NB4 (cell line): ENCODE results near the gene ANKRD22.

Experiments used
- DNase-seq: peaks from one replicate; pipeline ENCODE4 v3.0.0; 2010; ENCODE audit warnings: low read depth
- H3K4me3 ChIP-seq: one replicate; pipeline ENCODE4 v1.5.1; 2011; ENCODE audit warnings: mild to moderate bottlenecking, low read depth, low read length, moderate library complexity
- MYC ChIP-seq: IDR thresholded peaks from 2 replicates; pipeline ENCODE4 v1.6.1; 2011; ENCODE audit warnings: low read depth, low read length
- POLR2A ChIP-seq: IDR thresholded peaks from 2 replicates; pipeline ENCODE4 v1.6.1; 2011; ENCODE audit warnings: mild to moderate bottlenecking; ENCODE audit not compliant: insufficient read length; ENCODE audit errors: extremely low read depth
- TF ChIP-seq, protein P1 (sequence below): IDR thresholded peaks from 2 replicates; pipeline ENCODE4 v1.6.1; 2011; ENCODE audit warnings: low read depth, low read length
- TF ChIP-seq, protein P2 (sequence below): IDR thresholded peaks from one replicate; pipeline ENCODE4 v1.5.1; 2012; ENCODE audit warnings: low read depth, low read length

ANKRD22 gene

DNA sequence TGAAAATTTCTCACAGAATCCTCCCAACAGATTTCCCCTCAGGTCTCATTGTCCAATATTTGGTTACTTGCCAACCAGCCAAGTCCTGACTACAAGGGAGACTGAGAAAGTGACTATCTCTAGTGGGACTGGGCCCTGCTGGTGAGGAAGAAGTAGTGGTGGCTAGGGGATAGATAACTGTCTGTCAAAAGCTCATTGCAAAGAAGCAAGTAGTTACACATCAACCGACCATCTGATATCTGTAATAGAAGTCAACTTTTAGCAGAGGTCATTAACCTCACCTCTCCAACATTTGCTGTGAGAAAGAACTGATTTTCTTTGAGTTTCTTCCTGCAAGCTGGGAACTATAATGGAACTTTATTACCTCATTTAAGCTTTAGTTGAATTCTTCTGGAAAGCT is 43.6 kb upstream of the ANKRD22 start:
- no peak for DNase-seq
- no peak for TF ChIP-seq MYC
- TF ChIP-seq, protein P1, sequence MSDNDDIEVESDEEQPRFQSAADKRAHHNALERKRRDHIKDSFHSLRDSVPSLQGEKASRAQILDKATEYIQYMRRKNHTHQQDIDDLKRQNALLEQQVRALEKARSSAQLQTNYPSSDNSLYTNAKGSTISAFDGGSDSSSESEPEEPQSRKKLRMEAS, result no peak
- no peak for TF ChIP-seq POLR2A
- TF ChIP-seq, protein P2, sequence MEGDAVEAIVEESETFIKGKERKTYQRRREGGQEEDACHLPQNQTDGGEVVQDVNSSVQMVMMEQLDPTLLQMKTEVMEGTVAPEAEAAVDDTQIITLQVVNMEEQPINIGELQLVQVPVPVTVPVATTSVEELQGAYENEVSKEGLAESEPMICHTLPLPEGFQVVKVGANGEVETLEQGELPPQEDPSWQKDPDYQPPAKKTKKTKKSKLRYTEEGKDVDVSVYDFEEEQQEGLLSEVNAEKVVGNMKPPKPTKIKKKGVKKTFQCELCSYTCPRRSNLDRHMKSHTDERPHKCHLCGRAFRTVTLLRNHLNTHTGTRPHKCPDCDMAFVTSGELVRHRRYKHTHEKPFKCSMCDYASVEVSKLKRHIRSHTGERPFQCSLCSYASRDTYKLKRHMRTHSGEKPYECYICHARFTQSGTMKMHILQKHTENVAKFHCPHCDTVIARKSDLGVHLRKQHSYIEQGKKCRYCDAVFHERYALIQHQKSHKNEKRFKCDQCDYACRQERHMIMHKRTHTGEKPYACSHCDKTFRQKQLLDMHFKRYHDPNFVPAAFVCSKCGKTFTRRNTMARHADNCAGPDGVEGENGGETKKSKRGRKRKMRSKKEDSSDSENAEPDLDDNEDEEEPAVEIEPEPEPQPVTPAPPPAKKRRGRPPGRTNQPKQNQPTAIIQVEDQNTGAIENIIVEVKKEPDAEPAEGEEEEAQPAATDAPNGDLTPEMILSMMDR, result no peak
- no peak overlapping the region for H3K4me3 ChIP-seq

DNA sequence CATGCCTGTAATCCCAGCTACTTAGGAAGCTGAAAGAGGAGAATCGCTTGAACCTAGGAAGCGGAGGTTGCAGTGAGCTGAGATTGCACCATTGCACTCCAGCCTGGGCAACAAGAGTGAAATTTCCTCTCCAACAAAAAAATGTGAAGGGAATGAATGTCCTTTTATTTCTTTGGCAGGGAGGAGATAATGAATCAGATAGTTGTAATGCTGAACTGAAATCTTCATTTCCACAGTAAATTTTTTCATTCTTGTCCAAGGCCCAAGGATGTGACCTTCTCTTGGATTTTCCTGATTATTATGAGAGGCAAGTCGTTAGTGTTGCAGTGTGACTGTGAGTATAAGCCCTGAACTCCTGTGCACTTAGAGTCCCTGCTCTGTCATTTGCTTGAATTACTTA is 42.0 kb upstream of the ANKRD22 start:
- TF ChIP-seq MYC (no peak), POLR2A (no peak)
- TF ChIP-seq, protein P2, result no peak
- DNase-seq, result no peak
- no peak overlapping the region for H3K4me3 ChIP-seq

DNA sequence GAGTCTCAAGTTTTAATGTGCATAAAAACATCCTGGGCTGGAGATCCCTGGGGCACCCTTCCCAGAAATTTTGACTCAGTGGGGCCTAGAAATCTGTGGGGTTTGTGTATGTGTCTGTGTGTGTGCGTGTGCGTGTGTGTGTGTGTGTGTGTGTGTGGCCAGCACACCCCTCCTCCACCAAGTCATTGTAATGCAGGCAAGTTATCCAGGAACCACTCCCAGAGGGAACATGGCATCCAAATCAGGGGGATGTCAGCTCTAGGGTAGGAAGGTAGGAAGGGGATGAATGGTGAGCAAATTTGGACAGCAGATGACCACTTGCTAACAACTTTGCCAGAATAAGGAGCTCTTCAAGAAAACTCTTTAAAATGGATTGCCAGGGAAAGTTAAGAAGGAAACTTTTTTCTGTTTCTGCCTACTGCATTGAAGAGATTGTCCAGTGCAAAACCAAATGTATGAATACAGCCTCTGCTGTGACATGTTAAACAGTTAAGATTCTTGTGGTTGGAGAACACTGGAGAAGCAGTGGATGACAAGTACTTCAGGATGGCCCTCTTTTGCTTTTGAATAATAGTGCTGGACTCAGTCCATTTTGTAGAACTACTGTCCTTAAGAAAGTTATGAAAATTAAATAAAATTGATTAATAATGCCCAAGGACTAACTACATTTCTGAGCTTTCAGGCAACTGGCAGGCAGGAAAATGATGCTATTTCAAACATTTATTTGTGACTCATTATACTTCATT is 40.8 kb upstream of the ANKRD22 start:
- TF ChIP-seq, protein P2, result no peak
- TF ChIP-seq, protein P1, result no peak
- no peak for TF ChIP-seq MYC
- no peak for TF ChIP-seq POLR2A
- DNase-seq, result no peak
- no peak overlapping the region for H3K4me3 ChIP-seq

DNA sequence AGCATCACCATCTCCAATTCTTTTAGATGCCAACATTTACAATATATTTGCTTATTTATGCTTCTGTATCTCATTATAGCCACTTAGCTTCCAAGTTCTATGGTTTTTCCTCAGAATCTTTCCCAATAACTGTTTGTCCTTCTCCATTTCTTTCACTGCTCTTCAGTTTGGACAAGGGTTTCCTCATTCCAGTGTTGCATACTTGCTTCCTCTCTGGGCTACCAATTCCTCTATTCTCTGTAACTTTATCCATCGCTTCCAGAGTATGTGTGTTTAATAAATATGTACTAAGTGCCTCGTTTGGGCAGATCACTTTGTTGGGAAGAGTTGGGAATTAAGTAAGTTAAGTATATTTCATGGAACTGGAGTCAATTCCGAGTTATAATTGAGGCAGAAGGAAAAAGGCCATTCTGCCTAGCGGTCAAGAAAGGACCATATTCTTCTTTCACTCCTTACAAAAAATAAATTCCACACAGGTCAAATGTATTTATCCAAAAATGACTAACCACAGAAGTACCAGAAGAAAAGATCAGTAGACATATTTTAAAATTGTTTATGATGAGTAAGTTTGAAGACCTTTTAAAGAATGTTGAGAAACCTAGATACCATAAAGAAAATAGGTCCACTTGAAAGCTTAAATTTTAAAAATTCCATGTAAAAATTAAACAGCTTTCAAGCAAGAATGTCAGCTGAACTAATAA is 39.2 kb upstream of the ANKRD22 start:
- no peak for TF ChIP-seq POLR2A
- TF ChIP-seq, protein P1, result no peak
- TF ChIP-seq, protein P2, result no peak
- no peak for TF ChIP-seq MYC
- no peak for DNase-seq

DNA sequence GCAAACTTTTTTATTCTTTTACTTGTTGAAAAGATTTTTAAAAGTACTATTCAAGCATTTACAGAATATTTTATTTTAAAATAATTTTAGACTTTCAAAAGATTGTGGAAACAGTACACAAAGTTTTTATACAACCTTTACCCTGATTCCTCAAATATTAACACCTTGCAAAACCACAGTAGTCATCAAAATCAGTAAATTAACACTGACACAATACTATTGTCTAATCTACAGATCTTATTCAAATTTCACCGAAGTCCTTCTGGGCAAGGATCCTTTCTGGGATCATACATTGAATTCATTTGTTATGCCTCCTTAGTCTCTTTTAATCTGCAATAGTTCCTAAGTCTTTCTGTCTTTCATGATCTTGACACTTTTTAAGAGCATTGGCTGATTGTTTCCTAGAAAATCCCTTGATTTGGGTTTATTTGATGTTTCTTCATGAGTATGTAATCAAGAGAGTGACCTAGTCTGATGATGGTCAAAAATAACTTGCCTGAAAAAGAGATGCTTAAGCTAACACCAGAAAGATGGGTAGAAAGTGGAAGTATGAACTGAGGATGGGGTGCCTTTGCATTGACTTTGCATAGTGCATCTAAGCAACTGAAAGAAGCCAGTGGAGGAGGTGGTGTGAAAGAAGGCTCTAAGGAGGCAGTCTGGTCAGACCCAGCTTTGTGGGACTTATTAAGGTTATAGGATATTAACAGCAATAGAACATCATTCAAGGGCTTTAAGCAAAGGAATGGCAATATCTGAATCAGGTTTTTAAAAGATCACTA is 38.1 kb upstream of the ANKRD22 start:
- TF ChIP-seq POLR2A (no peak), MYC (no peak)
- TF ChIP-seq, protein P2, result no peak
- TF ChIP-seq, protein P1, result no peak
- no peak for DNase-seq
- H3K4me3 ChIP-seq, result no peak overlapping the region

More for the DNA sequence above, 39.2 kb upstream of the ANKRD22 start:
- no peak overlapping the region for H3K4me3 ChIP-seq
